GM12878 (cell line): ENCODE data around the gene REP15. TPM values are rescaled to one million over a fixed set of nuclear protein-coding genes. Genes with fewer than 3 reads are reported as not detected.

Experiments
- ATAC-seq: fragments of 200-7000 bp; cut with Tn5 transposase; 3 replicates; pipeline ENCODE4 v1.9.1; 2020; ENCODE audit warnings: mild to moderate bottlenecking, moderate library complexity
- BruUV-seq: library from RNA; stranded (reverse); fragments of 400-500 nt; replicated peaks from 2 replicates; lab custom pipeline; 2021; lab: Mats Ljungman, UMichigan
- CTCF ChIA-PET: fragments of 300-600 bp; sonication (Branson Sonifier 250); formaldehyde crosslinking; extraction: SDS; loops from one replicate; lab custom pipeline; 2021; ENCODE audit warnings: inconsistent platforms; lab: Yijun Ruan, JAX
- POLR2A ChIA-PET: fragments of 350-600 bp; formaldehyde crosslinking; extraction: SDS; loops from one replicate; lab custom pipeline; 2021; ENCODE audit warnings: inconsistent platforms; lab: Charles Lee
- RAD21 ChIA-PET: fragments of 300-600 bp; sonication (Branson Sonifier 250); formaldehyde crosslinking; loops from one replicate; lab custom pipeline; 2023; ENCODE audit warnings: antibody characterized with exemption; ENCODE audit not compliant: unreplicated experiment; lab: Charles Lee
- SMC1A ChIA-PET: fragments of 300-600 bp; sonication (Branson Sonifier 250); formaldehyde crosslinking; loops from one replicate; lab custom pipeline; 2023; ENCODE audit not compliant: unreplicated experiment, uncharacterized antibody; lab: Charles Lee
- DNase-seq: peaks from one replicate; pipeline ENCODE4 v3.0.0-alpha.2; 2011; ENCODE audit warnings: low read depth, low spot score
- FAIRE-seq: peaks from 3 replicates; lab custom pipeline; 2011; peaks lifted over from hg19 to GRCh38; lab: Jason Lieb, UNC
- H2AFZ ChIP-seq: 2 replicates; pipeline ENCODE4 v1.6.0; 2011; ENCODE audit warnings: low read depth, low read length, control low read depth; ENCODE audit not compliant: control insufficient read depth
- H3K27ac ChIP-seq: 2 replicates; pipeline ENCODE4 v1.5.1; 2011; ENCODE audit warnings: control low read depth; ENCODE audit not compliant: control insufficient read depth, insufficient read depth
- H3K27me3 ChIP-seq, 2 experiments: replicated peaks in 1 of 2; 2 replicates each; pipeline versions ENCODE4 v1.6.0 to v1.6.1; 2011; ENCODE audit warnings: low read length in 1 of 2; ENCODE audit not compliant: control insufficient read depth in 2 of 2, insufficient read depth in 2 of 2
- H3K36me3 ChIP-seq, 2 experiments: 2 replicates each; pipeline ENCODE4 v1.5.1; 2011; ENCODE audit warnings: low read length in 1 of 2; ENCODE audit not compliant: control insufficient read depth in 2 of 2, insufficient read depth in 2 of 2
- H3K4me1 ChIP-seq: 2 replicates; pipeline ENCODE4 v1.6.1; 2011; ENCODE audit warnings: mild to moderate bottlenecking, low read length, moderate library complexity, mixed read lengths; ENCODE audit not compliant: control insufficient read depth, insufficient read depth
- H3K4me2 ChIP-seq: 2 replicates; pipeline ENCODE4 v1.6.0; 2011; ENCODE audit warnings: control low read depth; ENCODE audit not compliant: control insufficient read depth, insufficient read depth
- H3K4me3 ChIP-seq: fragments of 200-600 bp; sonication (generic); 2 replicates; pipeline ENCODE4 v1.5.1; 2016
- H3K79me2 ChIP-seq: 2 replicates; pipeline ENCODE4 v1.6.0; 2011; ENCODE audit warnings: low read length; ENCODE audit not compliant: control insufficient read depth, insufficient read depth
- H3K9ac ChIP-seq: 2 replicates; pipeline ENCODE4 v1.8.0; 2011; ENCODE audit warnings: low read length, control low read depth, mixed read lengths; ENCODE audit not compliant: control insufficient read depth, insufficient read depth
- H3K9me3 ChIP-seq: replicated peaks from 3 replicates; pipeline ENCODE4 v1.5.1; 2011; ENCODE audit warnings: mild to moderate bottlenecking, low read length; ENCODE audit not compliant: control insufficient read depth, insufficient read depth
- H4K20me1 ChIP-seq: 2 replicates; pipeline ENCODE4 v1.6.0; 2011; ENCODE audit not compliant: control insufficient read depth, insufficient read depth
- NFYB ChIP-seq: IDR thresholded peaks from 2 replicates; pipeline ENCODE4 v1.6.1; 2011; ENCODE audit warnings: low read depth, mild to moderate bottlenecking, low read length, improper control_type of control experiment, moderate library complexity; ENCODE audit not compliant: insufficient read depth
- NR2C1 ChIP-seq: fragments of 450-650 bp; IDR thresholded peaks from 2 replicates; pipeline ENCODE4 v1.6.1; 2017; ENCODE audit warnings: antibody characterized with exemption, mild to moderate bottlenecking, moderate library complexity
- POLR2A ChIP-seq: IDR thresholded peaks from 2 replicates; pipeline ENCODE4 v1.6.1; 2011; ENCODE audit warnings: low read depth, mild to moderate bottlenecking, low read length
- POLR2AphosphoS5 ChIP-seq: IDR thresholded peaks from 2 replicates; pipeline ENCODE4 v1.6.1; 2011; ENCODE audit warnings: mild to moderate bottlenecking, low read length, inconsistent platforms
- WGBS: methylation state at CpG from one replicate; pipeline ENCODE4 v1.1.6; 2016; ENCODE audit warnings: low lambda C conversion rate; ENCODE audit not compliant: insufficient replicate concordance, insufficient coverage; ENCODE audit errors: missing lambda C conversion rate; 5-methylcytosine and 5-hydroxymethylcytosine counted together
- in situ Hi-C: fragments of 300-500 bp; cut with MboI; formaldehyde crosslinking; loops from 9 replicates; pipeline ENCODE4 v1.14.3; 2018; ENCODE audit warnings: mixed read lengths
- intact Hi-C: fragments of 100-400 bp; cut with micrococcal nuclease; formaldehyde crosslinking; loops from one replicate; pipeline ENCODE4 v1.14.2; 2022; ENCODE audit not compliant: unreplicated experiment
- polyA plus RNA-seq, 11 experiments: library from polyadenylated mRNA; depleted of rRNA in 4 of 11; unstranded in 6 of 11; stranded (reverse) in 5 of 11; fragments of >200 nt; fragmentation: Nextera tagmentation in 4 of 11; fragmentation: Illumina TruSeq in 1 of 11; extraction: Ambion mirVana in 4 of 11; extraction: Trizol in 1 of 11; gene quantifications; 1 replicate in 1 of 11; 2 replicates in 10 of 11; pipeline versions ENCODE4 v1.2.1 to v1.2.3, GENCODE V29; 2011 to 2016; ENCODE audit warnings: inconsistent platforms in 2 of 11, missing spikeins in 2 of 11, low read depth in 1 of 11
- total RNA-seq, 4 experiments: library from RNA; depleted of rRNA in 3 of 4; stranded (reverse); fragments of >200 nt in 3 of 4; fragmentation: Illumina TruSeq in 1 of 4; extraction: Trizol in 1 of 4; gene quantifications; 2 replicates each; pipeline versions ENCODE4 v1.2.1 to v1.2.3, GENCODE V29; 2013 to 2021
- TF ChIP-seq, protein P1 (sequence below): IDR thresholded peaks from 2 replicates; pipeline ENCODE4 v1.6.1; 2012; ENCODE audit warnings: low read depth, low read length, improper control_type of control experiment

Gene REP15
- total and polyA plus RNA-seq, 10 of the 15 experiments (the other 5 are each of a cell fraction or from before 2014, with no cell fraction given): not detected

DNA sequence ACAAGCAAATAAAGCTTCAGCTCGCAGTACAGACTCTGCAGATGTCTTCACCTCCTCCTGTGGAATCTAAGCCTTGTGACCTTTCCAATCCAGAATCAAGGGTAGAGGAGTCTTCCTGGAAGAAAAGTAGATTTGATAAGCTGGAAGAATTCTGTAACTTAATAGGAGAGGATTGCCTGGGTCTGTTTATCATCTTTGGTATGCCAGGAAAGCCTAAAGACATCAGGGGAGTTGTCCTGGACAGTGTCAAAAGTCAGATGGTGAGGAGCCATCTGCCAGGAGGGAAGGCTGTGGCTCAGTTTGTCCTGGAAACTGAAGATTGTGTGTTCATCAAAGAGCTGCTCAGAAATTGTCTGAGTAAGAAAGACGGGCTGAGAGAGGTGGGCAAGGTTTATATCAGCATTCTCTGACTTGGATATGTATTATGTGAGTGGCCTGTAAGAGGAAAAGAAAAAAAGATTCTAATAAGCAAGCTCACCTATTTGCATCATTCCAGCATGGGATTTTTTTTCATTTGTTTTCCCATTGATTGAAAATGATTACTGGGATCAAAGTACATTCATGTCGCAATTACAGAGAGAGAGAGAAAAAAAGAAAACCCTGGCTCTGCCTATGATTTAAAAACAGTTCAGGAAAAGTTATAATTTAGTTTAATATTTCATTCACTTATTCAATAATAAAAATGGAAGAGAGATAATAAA is 767 bp downstream of the REP15 start:
- no peak for ATAC-seq
- H2AFZ ChIP-seq: no peak overlapping the region
- H4K20me1 ChIP-seq: no peaks in the 10 kb centered on the region
- H3K9me3 ChIP-seq: no peaks in the 10 kb centered on the region
- H3K4me3 ChIP-seq: no peak overlapping the region
- intact Hi-C loops (no loop called here), in situ Hi-C loops (no loop called here)
- H3K27me3 ChIP-seq: no peaks in the 10 kb centered on the region
- SMC1A ChIA-PET: interaction anchor here (1.0 kb wide), 1 partner anchor 237 kb away, joined by 3 read pairs; no protein-coding TSS in a partner anchor
- TF ChIP-seq, protein P1, sequence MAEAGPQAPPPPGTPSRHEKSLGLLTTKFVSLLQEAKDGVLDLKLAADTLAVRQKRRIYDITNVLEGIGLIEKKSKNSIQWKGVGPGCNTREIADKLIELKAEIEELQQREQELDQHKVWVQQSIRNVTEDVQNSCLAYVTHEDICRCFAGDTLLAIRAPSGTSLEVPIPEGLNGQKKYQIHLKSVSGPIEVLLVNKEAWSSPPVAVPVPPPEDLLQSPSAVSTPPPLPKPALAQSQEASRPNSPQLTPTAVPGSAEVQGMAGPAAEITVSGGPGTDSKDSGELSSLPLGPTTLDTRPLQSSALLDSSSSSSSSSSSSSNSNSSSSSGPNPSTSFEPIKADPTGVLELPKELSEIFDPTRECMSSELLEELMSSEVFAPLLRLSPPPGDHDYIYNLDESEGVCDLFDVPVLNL: no peak
- TF ChIP-seq POLR2A: no peak
- no peak for TF ChIP-seq NFYB
- no peak for TF ChIP-seq POLR2AphosphoS5
- no peak for TF ChIP-seq NR2C1
- TF ChIP-seq, all 136 proteins: peak for 0
- Histone ChIP-seq H3K27ac (no peak overlapping the region), H3K4me1 (no peaks in the 10 kb centered on the region), H3K36me3 (peaks cover 0 to 4% of the 10 kb centered on the region in 2 experiments; a peak in 1 of 4 replicates), H3K4me2 (no peak overlapping the region), H3K9ac (no peak overlapping the region), H3K79me2 (no peaks in the 10 kb centered on the region)
- FAIRE-seq (no peak), DNase-seq (no peak)
- 78% methylated on average over 3 of the region's 3 CpGs for WGBS
- BruUV-seq: no TSS peak
- POLR2A ChIA-PET: interaction anchor here (0.7 kb wide), 1 partner anchor 143 kb away, joined by 4 read pairs; no protein-coding TSS in a partner anchor
- CTCF ChIA-PET: interaction anchor here (1.0 kb wide), 1 partner anchor 49 kb away, joined by 3 read pairs; no protein-coding TSS in a partner anchor
- RAD21 ChIA-PET: no interaction called here
